Lower leg skin (tissue), 3 donors: Measurements from ENCODE around the gene SSR2.

Experiments used
- POLR2A ChIP-seq, 2 donors: fragments of 450-650 bp; IDR thresholded peaks; one replicate each; pipeline ENCODE4 v1.6.1; 2016 to 2017; ENCODE audit warnings: antibody characterized with exemption in 2 of 2, mild to moderate bottlenecking in 1 of 2, moderate library complexity in 1 of 2
- TF ChIP-seq, protein P1 (sequence below), 3 donors: fragments of 450-650 bp; IDR thresholded peaks; one replicate each; pipeline ENCODE4 v1.5.1; 2016; ENCODE audit warnings: antibody characterized with exemption in 3 of 3, mild to moderate bottlenecking in 3 of 3, moderate library complexity in 2 of 3

DNA sequence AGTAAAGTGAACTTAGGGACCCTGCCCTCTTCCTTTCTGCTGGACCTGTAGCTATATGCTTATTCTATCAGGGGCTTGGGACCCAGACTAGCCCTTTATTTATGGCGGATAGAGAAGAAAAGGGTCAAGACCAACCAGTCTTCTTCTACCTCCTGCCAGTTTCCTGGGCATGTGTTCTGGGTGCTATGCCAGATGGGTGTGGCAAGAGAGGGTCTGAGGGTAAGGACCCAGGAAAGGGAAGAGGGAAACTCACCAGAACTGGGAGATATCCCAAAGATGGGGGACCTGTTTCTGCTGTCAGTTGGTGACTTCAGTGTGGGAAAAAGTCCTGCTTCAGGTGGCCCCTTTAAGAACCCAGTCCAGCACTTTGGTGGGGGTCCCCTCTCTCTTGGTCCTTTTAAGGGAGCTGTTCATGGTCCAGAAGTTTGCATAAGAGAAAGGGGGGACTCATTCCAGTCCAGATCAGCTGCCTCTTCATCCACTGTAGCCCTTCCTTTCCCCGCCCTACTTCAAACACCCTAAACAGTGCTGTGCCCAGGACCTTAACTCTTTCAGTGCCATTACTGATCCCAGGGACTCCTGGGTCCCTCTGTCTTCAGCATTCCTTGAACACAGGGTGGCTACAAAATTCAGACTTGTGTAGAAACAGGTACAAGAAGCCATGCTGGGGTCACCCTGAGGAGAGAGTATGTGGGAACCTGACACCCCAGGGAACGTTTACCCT is 18.4 kb downstream of the SSR2 start:
- TF ChIP-seq, protein P1, sequence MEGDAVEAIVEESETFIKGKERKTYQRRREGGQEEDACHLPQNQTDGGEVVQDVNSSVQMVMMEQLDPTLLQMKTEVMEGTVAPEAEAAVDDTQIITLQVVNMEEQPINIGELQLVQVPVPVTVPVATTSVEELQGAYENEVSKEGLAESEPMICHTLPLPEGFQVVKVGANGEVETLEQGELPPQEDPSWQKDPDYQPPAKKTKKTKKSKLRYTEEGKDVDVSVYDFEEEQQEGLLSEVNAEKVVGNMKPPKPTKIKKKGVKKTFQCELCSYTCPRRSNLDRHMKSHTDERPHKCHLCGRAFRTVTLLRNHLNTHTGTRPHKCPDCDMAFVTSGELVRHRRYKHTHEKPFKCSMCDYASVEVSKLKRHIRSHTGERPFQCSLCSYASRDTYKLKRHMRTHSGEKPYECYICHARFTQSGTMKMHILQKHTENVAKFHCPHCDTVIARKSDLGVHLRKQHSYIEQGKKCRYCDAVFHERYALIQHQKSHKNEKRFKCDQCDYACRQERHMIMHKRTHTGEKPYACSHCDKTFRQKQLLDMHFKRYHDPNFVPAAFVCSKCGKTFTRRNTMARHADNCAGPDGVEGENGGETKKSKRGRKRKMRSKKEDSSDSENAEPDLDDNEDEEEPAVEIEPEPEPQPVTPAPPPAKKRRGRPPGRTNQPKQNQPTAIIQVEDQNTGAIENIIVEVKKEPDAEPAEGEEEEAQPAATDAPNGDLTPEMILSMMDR (IDR thresholded peaks at IDR 0.05): no peak
- no peak for TF ChIP-seq POLR2A (IDR thresholded peaks at IDR 0.05)
